GM19238 (cell line): Measurements from ENCODE around the gene ASIC4.
A peak's percentile ranks its signal among the peaks of the same experiment; 100 is the strongest.

ENCODE experiments used
- DNase-seq: peaks from one replicate; pipeline ENCODE4 v3.0.0; 2011; ENCODE audit warnings: low spot score; ENCODE audit not compliant: insufficient read length

Gene ASIC4

DNA sequence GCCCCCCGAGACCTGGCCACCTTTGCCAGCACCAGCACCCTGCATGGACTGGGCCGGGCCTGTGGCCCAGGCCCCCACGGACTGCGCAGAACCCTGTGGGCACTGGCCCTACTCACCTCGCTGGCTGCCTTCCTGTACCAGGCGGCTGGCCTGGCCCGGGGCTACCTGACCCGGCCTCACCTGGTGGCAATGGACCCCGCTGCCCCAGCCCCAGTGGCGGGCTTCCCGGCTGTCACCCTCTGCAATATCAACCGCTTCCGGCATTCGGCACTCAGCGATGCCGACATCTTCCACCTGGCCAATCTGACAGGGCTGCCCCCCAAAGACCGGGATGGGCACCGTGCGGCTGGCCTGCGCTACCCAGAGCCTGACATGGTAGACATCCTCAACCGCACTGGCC, 554 bp downstream of the ASIC4 start:
- DNase-seq: no peak

DNA sequence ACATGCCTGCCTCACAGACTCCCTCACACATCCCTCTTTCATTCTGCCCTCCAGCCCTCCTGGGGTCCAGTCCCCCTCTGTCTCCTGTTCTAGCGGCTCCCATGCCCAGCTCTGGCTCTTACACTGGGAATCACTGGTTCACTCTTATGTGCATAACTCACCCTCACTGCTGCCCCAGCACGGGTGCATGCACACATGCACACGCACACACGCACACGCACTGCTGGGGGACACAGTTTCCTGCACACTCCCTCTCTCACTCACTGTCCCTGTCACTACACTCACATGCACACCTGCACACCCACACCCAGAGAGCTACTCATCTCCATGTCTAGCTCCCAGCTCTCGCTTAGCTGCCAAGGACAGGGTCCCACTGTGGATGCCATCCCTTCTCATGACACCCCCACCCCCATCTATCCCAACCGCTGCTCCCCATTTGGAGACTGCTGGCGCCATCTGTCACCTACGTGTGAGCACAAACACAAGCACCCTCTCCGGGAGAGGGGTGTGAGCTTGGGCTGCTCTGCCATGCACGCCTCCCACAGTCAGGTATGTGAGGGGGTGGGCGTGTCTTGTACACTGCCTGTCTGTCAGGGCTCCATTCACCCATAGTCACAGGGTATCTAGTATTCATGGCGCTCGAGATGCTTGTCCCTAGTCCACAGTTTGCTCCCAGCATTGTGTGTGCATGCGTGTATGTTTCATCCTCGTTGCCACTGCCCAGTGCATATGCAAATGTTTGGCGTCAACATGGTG, 1.8 kb downstream of the ASIC4 start:
- DNase-seq: no peak

DNA sequence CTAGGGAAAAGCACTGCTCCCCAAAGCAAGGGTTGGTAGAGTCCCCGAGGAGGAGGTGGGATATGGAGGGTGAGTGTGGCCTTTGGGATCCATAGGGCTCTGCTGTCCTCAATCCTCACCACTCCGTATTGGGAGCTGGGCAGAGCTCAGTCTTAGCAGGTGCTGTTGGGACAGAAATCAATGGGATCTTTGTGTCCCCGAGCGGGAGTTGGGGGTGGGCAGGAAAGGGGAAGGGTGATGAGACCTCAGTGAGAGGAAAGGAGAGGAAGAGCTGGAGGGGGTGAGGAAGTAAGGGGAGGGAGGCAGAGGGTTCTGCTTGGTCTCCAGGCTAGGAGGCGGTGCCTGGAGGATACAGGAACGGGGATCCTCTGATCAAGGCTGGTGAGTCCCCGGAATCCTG, 2.6 kb downstream of the ASIC4 start:
- DNase-seq: no peak

DNA sequence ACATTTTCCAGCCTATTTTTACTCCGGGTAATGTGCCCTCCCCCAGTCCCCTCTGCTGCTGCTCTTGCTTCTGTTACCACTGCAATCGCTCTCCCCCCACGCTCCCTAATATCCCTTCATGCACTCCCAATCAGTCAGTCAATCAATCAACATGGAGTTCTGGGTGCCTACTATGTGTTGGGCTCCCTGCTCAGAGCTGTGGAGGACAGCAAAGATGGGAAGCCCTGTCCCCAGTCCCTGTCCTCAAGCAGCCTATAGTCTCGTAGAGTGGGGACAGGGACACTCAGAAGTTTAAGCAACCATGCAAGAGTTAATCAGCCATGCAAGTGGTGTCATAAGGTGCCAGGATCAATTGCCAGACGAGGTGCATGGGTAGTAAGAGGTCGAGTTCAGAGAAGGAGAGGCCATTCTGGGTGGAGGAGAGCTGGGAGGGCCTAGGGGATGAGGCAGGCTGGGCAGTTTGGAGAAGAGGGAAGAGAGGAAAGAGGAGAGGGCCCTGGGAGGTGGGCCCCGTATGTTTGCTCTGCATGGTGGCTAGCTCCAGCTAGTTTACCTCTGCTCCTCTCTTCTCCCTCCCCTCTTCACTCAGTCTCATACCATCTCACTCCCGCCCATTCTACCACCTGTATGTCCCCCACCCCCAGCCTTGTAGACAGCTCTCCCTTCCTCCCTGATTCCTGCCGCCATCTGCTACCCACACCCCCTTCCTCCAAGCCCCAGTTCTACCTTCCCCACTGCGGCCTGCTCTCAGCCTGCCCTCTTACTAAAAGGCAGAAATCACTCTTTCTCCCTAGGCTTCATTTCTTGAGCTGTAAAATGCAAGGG, 3.9 kb downstream of the ASIC4 start:
- DNase-seq: no peak

DNA sequence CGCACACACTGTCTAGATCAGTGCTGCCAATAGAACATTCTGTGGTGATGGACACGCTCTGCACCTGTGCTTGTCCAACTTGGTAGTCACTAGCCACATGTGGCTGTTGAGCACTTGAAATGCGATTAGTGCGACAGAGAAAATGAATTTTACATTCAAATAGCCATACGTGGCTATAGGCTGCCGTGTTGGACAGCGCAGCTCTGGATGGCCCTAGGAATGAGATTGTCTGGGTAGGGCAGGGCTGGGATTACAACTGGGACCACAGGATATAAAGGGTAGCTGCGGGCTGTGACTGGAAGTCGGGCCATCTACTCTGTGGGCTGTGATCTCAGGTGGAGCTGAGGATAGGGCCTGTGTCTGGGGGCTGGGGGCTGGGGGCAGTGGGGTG, 5.2 kb downstream of the ASIC4 start:
- no peak for DNase-seq

DNA sequence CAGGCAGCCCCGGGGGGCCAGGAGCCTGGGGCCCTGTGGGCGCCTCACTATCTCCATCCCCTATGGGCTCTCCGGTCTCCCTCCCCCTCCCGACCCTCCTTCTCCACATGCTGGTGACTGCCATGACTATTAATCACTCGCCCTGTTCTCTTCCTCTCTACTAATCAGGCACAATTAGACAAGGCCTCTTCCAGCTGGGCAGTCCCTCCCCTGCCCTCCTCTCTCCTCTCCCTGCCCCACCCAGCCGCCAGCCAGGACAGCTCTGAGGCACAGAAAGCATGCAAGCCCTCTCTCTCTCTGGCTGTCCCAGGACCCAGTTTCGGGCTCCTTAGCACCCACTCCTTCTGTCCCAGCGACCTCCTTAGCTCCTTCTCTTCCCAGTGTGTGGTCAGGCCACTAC, 5.8 kb downstream of the ASIC4 start:
- DNase-seq: no peak

DNA sequence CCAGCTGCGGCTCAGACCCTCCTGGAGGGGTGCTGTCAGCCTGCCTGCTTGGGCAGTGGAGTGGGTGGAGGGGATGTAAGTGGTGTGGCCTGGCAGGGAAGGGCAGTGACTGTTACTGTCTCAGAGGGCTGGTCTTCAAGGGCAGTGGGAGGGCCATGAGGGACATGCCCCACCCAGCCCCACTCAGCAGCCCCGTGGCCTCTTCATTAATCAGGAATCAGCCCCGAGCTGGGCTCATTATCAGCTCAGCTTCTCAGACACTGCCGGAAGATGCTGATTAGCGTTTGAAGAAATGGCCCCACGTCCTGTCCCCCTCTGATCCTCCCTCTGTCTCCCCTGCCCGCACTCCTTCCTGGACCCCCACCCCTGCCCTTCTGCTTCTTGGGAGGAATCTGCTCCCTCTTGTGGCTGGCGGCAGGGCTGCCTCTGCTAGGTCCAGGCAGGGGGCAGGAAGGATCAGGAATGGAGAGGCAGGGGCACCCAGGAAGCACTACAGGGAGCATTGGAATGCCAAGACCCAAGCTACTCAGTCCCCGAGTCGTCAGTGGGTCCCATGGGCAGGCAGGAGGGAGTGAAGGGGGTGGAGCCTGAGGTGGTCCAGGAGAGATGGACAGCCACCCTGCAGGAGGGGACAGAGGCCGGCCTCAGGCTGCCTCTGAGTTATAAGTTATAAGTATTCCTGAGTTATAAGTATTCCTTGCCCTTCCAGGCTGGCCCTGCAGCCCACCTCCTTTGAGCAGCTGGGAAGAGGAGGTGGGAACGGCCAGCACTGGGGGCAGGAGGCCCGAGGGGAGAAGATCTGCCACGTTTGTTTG, 7.0 kb downstream of the ASIC4 start:
- DNase-seq: no peak

DNA sequence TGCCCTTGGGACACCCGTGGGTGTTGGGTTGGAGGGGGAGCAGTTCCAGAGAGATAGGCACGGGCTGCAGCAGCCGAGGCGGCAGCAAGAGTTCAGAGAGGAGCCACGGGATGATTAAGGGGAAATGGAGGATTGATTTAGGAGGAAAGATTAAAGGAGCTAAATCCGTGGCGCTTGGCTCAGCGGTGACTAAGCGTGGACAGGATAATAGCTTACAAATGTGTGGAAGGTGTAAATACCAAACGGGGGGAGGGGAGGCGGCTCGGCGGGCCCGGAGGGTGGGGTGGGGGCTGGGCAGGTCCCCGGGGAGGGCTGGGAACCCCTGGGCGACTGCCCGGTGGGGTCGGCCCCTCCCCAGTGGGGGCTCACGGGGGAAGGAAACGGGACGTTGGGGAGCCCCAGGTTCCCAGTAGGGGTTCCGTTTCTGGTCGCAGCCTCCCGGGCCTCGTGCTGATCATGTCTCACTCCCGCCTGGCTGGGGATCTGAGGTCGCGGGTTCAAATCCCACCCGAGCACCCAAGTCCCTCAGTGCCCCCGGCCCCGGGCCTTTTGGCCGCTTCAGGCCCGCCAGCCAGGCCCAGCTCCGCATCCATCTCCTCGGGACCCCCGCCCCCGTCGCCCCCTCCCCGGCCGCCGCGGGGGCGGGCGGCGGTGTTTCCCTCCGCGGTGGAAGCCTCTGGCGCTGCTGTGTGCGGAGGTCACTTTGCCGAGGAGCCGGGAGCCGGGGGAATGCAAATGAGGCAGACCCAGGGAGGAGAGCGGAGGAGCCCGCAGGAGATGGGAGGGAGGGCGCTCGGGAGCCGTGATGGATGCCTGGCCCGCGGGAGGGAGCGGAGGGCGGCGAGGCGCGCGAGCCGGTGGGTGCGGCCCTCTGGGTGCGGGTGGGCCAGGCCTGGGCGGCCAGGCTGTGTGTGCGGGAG, 8.1 kb downstream of the ASIC4 start:
- DNase-seq: no peak

DNA sequence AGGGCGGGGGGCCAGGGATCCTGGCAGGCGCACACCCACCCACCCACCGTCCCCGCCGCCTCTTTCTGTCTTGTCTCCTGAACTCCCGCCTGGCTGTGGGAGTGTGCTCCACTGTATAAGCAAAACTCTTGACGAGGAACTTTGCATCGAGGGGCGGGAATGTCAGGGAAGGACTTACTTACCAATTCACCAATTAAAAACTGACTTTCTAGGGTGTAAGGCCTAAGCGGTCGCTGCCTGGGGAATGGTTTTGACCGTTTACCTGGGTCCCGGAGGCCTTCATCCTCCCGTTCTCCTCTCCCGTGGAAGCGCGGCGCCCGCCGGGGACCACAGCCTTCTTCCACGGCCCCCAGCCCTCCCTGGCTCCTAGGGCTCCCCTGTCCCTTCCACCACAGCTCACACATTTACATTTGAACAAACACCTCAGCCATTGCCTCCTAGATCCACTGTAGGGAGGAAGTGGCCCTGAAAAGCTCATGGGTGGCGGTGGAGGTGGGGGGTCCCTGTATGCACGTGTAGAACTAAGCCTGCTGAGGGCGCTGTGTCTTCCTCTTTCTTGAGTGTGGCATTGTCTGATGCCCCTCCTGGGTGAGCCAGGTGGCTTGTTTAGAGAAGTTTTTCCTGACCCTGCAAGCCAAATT, 8.9 kb downstream of the ASIC4 start:
- DNase-seq: no peak

DNA sequence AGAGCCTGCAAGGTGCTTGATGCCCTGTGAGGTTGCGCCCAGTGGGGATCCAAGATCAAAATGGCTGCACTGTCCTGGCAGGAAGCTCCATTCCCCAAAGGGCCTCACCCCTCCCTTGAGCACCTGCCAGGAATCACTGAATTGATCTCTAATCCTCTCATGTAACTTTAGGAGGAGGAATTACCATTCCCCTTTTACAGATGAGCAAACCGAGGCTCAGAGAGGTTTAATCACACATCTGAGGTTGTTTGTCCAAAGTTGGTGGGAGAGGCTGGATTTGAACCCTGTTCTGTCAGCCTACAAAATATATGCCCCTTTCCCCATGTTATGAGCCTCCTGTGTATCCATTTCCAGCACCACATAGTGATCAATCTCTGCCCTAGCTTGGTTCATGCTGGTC, 10.5 kb downstream of the ASIC4 start:
- DNase-seq: no peak

DNA sequence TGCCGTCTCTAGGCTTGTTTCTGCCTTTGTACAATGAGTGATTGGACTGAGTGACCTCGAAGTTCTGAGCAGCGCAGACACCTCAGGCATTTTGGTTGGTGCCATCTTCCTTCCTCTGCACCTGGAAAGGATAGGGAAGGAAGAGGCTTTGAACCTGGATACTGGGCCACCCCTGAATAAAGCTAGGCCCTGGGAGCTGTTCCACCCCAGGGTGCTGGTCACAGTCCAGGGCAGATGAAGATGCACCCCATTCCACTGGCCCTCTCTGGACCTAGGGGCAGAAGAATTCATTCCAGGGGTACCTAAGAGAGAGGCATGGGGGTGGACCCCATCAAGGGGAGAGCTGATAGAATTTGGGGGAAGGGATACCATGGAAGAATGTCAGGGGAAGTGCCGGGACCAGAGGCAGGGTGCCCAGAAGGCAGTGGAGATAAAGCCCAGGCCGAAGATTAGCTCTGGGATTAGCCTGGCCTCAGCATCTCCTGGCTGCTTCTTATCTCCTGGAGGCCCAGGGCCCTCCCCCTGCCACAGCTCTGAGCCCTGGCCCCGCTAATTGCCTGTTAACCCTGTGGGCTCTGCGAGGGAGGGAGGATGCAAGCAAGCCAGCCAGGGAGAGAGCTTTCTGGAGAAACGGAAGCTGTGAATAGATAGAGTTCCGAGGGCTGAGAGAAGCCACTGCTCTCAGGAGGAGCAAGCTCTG, 11.4 kb downstream of the ASIC4 start:
- DNase-seq: no peak

DNA sequence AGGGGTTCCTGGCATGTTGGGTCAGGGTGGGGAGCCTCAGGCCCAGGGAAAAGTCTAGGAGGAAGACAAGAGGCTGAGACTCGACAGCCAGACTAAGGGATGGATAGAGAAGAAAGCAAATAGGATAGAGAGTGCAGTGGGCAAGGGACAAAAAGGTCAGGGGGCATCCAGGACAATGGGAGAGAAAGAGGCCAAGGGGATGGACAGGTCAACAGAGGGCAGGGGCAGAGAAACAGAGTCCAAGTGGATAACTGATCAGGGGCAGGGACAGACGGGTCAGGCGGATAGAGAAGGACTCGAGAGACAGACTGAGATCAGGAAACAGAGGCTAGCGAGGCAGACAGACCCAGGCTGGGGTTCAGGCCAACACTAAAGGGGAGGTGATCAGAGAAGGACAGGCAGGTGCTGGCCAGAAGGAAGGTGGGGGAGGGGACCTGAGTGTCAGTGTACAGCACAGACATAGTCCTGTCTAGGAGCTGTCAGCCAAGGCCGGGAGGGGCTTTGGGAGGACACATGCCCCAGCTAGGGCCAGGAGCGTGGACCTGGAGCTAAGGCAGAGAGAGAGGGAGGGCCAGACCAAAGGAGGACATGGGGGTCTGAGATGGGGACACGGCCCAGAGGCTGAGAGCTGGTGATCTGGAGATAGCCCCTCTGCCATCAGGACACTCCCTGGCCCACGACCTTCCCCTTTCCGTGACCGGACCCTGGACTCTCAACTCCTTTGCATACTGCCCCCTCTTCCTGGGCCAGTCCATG, 12.2 kb downstream of the ASIC4 start:
- DNase-seq: no peak

DNA sequence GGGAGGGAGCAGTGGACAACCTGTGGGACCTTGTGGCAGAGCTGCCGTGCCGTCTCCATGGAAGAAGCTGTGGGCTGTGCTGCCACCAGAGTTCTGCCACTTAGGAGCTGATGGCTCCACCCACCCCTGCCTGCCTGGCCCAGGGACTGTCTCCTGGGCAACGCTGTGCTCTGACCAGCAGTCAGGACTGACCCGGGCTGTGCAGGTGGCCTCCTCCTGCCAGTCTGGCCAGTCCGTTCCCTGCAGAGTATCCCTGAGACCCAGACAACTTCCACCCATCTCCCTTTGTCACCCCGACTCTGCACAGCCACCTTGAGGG, 12.8 kb downstream of the ASIC4 start:
- DNase-seq: no peak

DNA sequence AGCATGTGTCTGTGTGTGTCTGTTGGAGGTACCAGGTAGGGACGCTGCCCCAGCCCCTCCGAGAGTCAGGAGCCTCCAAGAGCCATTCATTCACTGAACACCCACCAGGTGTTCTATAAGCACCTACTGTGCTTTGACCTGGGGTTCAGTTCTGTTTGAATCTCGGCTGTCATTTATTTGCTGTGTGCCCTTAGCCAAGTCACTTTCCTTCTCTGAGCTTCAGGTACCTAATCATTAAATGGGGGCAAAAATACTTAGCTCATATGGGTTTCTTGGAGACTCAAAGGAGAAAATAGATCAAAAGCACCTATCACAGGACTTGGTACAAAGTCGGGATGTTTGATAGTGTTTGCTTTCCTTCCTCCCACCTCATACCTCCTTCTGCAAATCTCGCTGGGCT, 13.2 kb downstream of the ASIC4 start:
- DNase-seq: no peak

DNA sequence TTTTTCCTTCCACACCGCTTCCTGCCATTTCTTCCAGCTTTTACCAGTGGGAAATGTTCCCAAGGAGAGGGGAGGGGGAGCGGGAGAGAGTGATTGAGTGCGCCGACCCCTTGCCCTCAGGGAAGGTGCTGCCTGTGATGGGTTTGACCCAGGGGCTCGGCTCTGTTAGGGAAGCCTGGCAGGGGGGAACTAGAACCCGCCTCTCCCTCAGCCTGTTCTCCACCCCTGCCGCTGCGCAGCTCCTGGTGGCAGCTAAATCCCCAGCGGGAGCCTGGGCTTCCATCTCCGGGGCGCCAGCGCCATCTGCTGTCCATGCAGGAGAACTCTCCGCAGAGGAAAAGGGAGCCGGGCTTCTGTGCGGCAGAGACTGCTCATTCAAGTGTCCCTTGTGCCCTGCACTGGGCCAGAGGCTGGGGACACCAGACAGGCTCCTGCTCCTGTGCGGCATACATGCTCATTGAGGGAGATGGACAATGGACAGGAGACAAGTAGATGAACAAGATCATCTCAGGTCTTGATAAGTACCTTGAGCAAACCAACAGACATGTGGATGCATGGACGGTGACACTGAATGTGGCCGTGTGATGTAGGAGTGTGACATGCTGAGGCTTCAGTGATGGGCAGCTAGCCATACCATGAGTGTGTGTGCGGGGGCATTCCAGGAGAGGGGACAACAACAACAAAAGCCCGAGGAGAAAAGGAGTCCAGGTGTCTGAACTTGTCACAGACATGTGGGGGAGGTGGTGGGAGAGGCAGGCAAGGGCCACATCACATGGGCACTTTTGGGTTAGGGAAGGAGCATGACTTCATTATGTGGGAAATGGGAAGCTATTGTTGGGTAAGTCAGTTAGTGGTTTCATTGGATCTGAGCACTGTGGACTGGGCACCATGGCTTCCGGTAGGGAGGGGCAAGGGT, 16.0 kb downstream of the ASIC4 start:
- peak; percentile 97 for DNase-seq

DNA sequence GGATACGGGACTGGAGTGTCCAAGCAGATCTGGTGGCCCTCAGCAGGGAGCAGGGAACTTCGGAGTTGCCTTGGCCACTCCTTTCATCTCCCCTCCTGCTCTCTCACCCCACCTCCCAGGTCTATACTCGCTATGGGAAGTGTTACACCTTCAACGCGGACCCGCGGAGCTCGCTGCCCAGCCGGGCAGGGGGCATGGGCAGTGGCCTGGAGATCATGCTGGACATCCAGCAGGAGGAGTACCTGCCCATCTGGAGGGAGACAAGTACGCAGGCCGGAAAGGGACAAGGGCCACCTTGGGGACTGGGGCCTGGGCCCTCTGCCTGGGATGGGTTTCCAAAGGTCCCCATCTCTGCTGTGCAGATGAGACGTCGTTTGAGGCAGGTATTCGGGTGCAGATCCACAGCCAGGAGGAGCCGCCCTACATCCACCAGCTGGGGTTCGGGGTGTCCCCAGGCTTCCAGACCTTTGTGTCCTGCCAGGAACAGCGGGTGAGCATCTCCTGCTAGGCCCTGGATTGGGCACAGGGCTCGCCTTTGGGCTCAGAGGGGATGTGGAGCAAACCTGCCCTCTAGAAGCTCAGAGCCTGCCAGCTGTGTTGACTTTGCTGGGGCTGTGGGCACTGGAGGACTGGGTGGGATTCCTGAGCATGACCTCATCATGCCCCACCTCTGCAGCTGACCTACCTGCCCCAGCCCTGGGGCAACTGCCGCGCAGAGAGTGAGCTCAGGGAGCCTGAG, 17.5 kb downstream of the ASIC4 start:
- no peak for DNase-seq

DNA sequence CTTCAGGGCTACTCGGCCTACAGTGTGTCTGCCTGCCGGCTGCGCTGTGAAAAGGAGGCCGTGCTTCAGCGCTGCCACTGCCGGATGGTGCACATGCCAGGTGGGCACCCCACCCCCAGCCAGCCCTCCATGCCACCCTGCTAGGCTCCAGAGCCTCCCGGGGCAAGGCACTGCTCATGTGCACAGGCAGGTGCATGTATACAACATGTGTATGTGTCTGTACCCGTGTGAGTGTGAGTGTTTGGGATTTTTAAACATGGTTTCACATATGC, 18.0 kb downstream of the ASIC4 start:
- DNase-seq: no peak
